Left ventricle myocardium inferior (tissue), 1 donor: ENCODE data around the gene YBX1. TPM values are rescaled to one million over a fixed set of nuclear protein-coding genes. Genes with fewer than 3 reads are reported as not detected.
A peak's percentile ranks its signal among the peaks of the same experiment; 100 is the strongest.

Experiments
- DNase-seq: peaks from one replicate; pipeline ENCODE4 v3.0.0-alpha.2; 2020
- H3K27ac ChIP-seq: fragments of 200-600 bp; replicated peaks from 2 replicates; pipeline ENCODE4 v1.8.0; 2021
- H3K27me3 ChIP-seq: fragments of 200-600 bp; 2 replicates; pipeline ENCODE4 v1.8.0; 2021; ENCODE audit warnings: low read depth
- H3K36me3 ChIP-seq: fragments of 200-600 bp; 2 replicates; pipeline ENCODE4 v1.8.0; 2021
- H3K4me1 ChIP-seq: fragments of 200-600 bp; 2 replicates; pipeline ENCODE4 v1.8.0; 2021
- H3K4me3 ChIP-seq: fragments of 200-600 bp; 2 replicates; pipeline ENCODE4 v1.8.0; 2021; ENCODE audit warnings: mild to moderate bottlenecking, moderate library complexity
- H3K9me3 ChIP-seq: fragments of 200-600 bp; replicated peaks from 2 replicates; pipeline ENCODE4 v1.8.0; 2021
- CTCF ChIP-seq: fragments of 200-600 bp; IDR thresholded peaks from 2 replicates; pipeline ENCODE4 v1.8.0; 2021; ENCODE audit warnings: antibody characterized with exemption, mild to moderate bottlenecking, borderline replicate concordance
- intact Hi-C: fragments of 100-400 bp; cut with micrococcal nuclease; formaldehyde crosslinking; loops from one replicate; pipeline ENCODE4 v1.11.0; 2022
- total RNA-seq: library from RNA; stranded (reverse); fragmentation: NEBNext Ultra II Directional; extraction: Animal tissue kit (Norgen Biotek cat#: 25700); gene quantifications from one replicate; pipeline ENCODE4 v1.2.1, GENCODE V29; 2021
- donor health status: DM: no; HTN: yes; CAD: no; lungs with severe emphysema.

The YBX1 gene
- total RNA-seq, 1 donor from 2014 or later: 754 TPM

- no peak for DNase-seq
- peak; percentile 30 for TF ChIP-seq CTCF
- Histone ChIP-seq H3K9me3 (no peaks in the 10 kb centered on the region), H3K27ac (no peak overlapping the region), H3K4me1 (peaks cover 86% of the 10 kb centered on the region), H3K27me3 (no peaks in the 10 kb centered on the region), H3K36me3 (peaks cover 16% of the 10 kb centered on the region), H3K4me3 (no peak overlapping the region)
- intact Hi-C loops: no loop called here
Observed at GRCh38 chr1:42690477-42691156, 8.4 kb downstream of the YBX1 start.

- intact Hi-C loops: no loop called here
- H3K36me3 ChIP-seq: peaks cover 21% of the 10 kb centered on the region
Observed at GRCh38 chr1:42691157-42691498, 8.9 kb downstream of the YBX1 start.

GRCh38 chr1:42692461-42692860, 10.2 kb downstream of the YBX1 start:
- DNase-seq: no peak
- Histone ChIP-seq H3K27me3 (no peaks in the 10 kb centered on the region), H3K4me3 (no peak overlapping the region), H3K4me1 (peaks cover 67% of the 10 kb centered on the region), H3K9me3 (no peaks in the 10 kb centered on the region), H3K27ac (no peak overlapping the region), H3K36me3 (peaks cover 35% of the 10 kb centered on the region)
- no peak for TF ChIP-seq CTCF
- intact Hi-C loops: no loop called here

More at GRCh38 chr1:42691157-42691498, 8.9 kb downstream of the YBX1 start:
- no peak for TF ChIP-seq CTCF
- DNase-seq: no peak
- Histone ChIP-seq H3K4me1 (peaks cover 81% of the 10 kb centered on the region), H3K4me3 (no peak overlapping the region), H3K27ac (no peak overlapping the region), H3K27me3 (no peaks in the 10 kb centered on the region), H3K9me3 (no peaks in the 10 kb centered on the region)

GRCh38 chr1:42692911-42693310, 10.7 kb downstream of the YBX1 start:
- no peak for DNase-seq
- H3K4me3 ChIP-seq: no peak overlapping the region
- no peak overlapping the region for H3K27ac ChIP-seq
- H3K4me1 ChIP-seq: peaks cover 63% of the 10 kb centered on the region
- intact Hi-C loops: no loop called here
- no peaks in the 10 kb centered on the region for H3K27me3 ChIP-seq
- H3K9me3 ChIP-seq: no peaks in the 10 kb centered on the region
- TF ChIP-seq CTCF: no peak
- peaks cover 39% of the 10 kb centered on the region for H3K36me3 ChIP-seq

- H3K4me1 ChIP-seq: peaks cover 9% of the 10 kb centered on the region
- H3K9me3 ChIP-seq: no peaks in the 10 kb centered on the region
- H3K36me3 ChIP-seq: peaks cover 93% of the 10 kb centered on the region
- H3K27ac ChIP-seq: no peak overlapping the region
- TF ChIP-seq CTCF: no peak
- intact Hi-C loops: no loop called here
- no peaks in the 10 kb centered on the region for H3K27me3 ChIP-seq
- no peak overlapping the region for H3K4me3 ChIP-seq
- no peak for DNase-seq
Observed at GRCh38 chr1:42698081-42698813, 16.0 kb downstream of the YBX1 start.
